ENCODE data around the gene TSNAX. TPM values are rescaled to one million over a fixed set of nuclear protein-coding genes. Genes with fewer than 3 reads are reported as not detected.
A peak's percentile ranks its signal among the peaks of the same experiment; 100 is the strongest.

TSNAX gene
- polyA plus RNA-seq, 1 of the 3 experiments (the other 2 are of a cell fraction): 15.7 TPM

GRCh38 chr1:231527586-231528171 is 790 bp upstream of the TSNAX start:
- no peaks in the 10 kb centered on the region for H3K27me3 ChIP-seq (ENCODE audit: insufficient read depth)
- H2AFZ ChIP-seq (ENCODE audit: low read depth): peak overlapping the region; percentile 96
- peaks cover 5 to 16% of the 10 kb centered on the region in 2 experiments for H3K36me3 ChIP-seq (replicated peaks in 1 of 2; ENCODE audit: control insufficient read depth in 1 of 2, insufficient read depth in 2 of 2, low read length in 1 of 2)
- no peaks in the 10 kb centered on the region for H3K9me2 ChIP-seq
- ChIA-PET POLR2A (no interaction called here), CTCF (interaction anchor here (0.9 to 1.0 kb wide), 2 partner anchors 45 to 64 kb away, joined by 3 read pairs; no protein-coding TSS in a partner anchor)
- peak overlapping the region; percentile 80 for H3K4me2 ChIP-seq
- no peaks in the 10 kb centered on the region for H3K9me3 ChIP-seq
- no peaks in the 10 kb centered on the region for H4K20me1 ChIP-seq (ENCODE audit: insufficient read depth)
- peaks cover 40% of the 10 kb centered on the region for H3K79me2 ChIP-seq (ENCODE audit: insufficient read depth)
- TF ChIP-seq USF2 (IDR thresholded peaks at IDR 0.05; ENCODE audit: borderline replicate concordance, low read depth, low read length) (no peak), SMC3 (IDR thresholded peaks at IDR 0.05; ENCODE audit: low read depth, low read length) (no peak), CHD2 (IDR thresholded peaks at IDR 0.05; ENCODE audit: low read length, partially characterized antibody) (no peak), REST (IDR thresholded peaks at IDR 0.05; ENCODE audit: low read depth, low read length) (no peak), ELF1 (IDR thresholded peaks at IDR 0.05) (no peak), EP300 (IDR thresholded peaks at IDR 0.05; ENCODE audit: borderline replicate concordance in 1 of 2, low read depth in 1 of 2, low read length in 1 of 2) (no peak), JUND (IDR thresholded peaks at IDR 0.05) (no peak), RFX5 (IDR thresholded peaks at IDR 0.05; ENCODE audit: low read length) (no peak), TAF1 (IDR thresholded peaks at IDR 0.05; ENCODE audit: borderline replicate concordance, low read depth, low read length) (no peak), USF1 (IDR thresholded peaks at IDR 0.05; ENCODE audit: borderline replicate concordance, low read depth) (no peak), TCF12 (IDR thresholded peaks at IDR 0.05) (no peak)
- H3K4me1 ChIP-seq (ENCODE audit: control insufficient read depth in 1 of 2, insufficient read depth in 2 of 2, low read depth in 1 of 2, low read length in 1 of 2): peaks cover 0 to 14% of the 10 kb centered on the region in 2 experiments; a peak in 3 of 4 replicates
- 47% methylated on average over 15 of the region's 15 CpGs for WGBS (ENCODE audit: low lambda C conversion rate)
- no peak for DNase-seq
- peaks cover 6% of the 10 kb centered on the region for H3F3A ChIP-seq (replicated peaks; ENCODE audit: insufficient read depth)
- H3K4me3 ChIP-seq (ENCODE audit: low read depth in 2 of 2, low read length in 1 of 2): peak overlapping the region; percentile 80
- H3K9ac ChIP-seq: peak overlapping the region; percentile 92
- H3K27ac ChIP-seq (ENCODE audit: low read depth in 2 of 2, low read length in 1 of 2): peak overlapping the region; percentile 90 to 97; a peak in 3 of 4 replicates

- no peak overlapping the region for H3K27ac ChIP-seq (ENCODE audit: low read depth in 2 of 2, low read length in 1 of 2)
- no peak overlapping the region for H3K4me2 ChIP-seq
- H3K9ac ChIP-seq: no peak overlapping the region
- H4K20me1 ChIP-seq (ENCODE audit: insufficient read depth): no peaks in the 10 kb centered on the region
- no peak for DNase-seq
- no peaks in the 10 kb centered on the region for H3K9me3 ChIP-seq
- H3K79me2 ChIP-seq (ENCODE audit: insufficient read depth): peaks cover 92% of the 10 kb centered on the region
- no peaks in the 10 kb centered on the region for H3K27me3 ChIP-seq (ENCODE audit: insufficient read depth)
- H3K9me2 ChIP-seq: no peaks in the 10 kb centered on the region
- ChIA-PET POLR2A (no interaction called here), CTCF (no interaction called here)
- 97% methylated on average over 7 of the region's 7 CpGs for WGBS (ENCODE audit: low lambda C conversion rate)
- no peak overlapping the region for H2AFZ ChIP-seq (ENCODE audit: low read depth)
- peaks cover 19% of the 10 kb centered on the region for H3F3A ChIP-seq (replicated peaks; ENCODE audit: insufficient read depth)
- peaks cover 42 to 64% of the 10 kb centered on the region in 2 experiments for H3K36me3 ChIP-seq (replicated peaks in 1 of 2; ENCODE audit: control insufficient read depth in 1 of 2, insufficient read depth in 2 of 2, low read length in 1 of 2)
- H3K4me1 ChIP-seq (ENCODE audit: control insufficient read depth in 1 of 2, insufficient read depth in 2 of 2, low read depth in 1 of 2, low read length in 1 of 2): peaks cover 0 to 8% of the 10 kb centered on the region in 2 experiments; a peak in 3 of 4 replicates
- H3K4me3 ChIP-seq (ENCODE audit: low read depth in 2 of 2, low read length in 1 of 2): no peak overlapping the region
- no peak for TF ChIP-seq ELF1 (IDR thresholded peaks at IDR 0.05)
- TF ChIP-seq PBX3 (IDR thresholded peaks at IDR 0.05): no peak
- no peak for TF ChIP-seq POLR2AphosphoS5 (IDR thresholded peaks at IDR 0.05; ENCODE audit: low read depth, low read length)
- no peak for TF ChIP-seq CHD2 (IDR thresholded peaks at IDR 0.05; ENCODE audit: low read length, partially characterized antibody)
- no peak for TF ChIP-seq GABPA (IDR thresholded peaks at IDR 0.05; ENCODE audit: low read depth)
- no peak for TF ChIP-seq IRF3 (IDR thresholded peaks at IDR 0.05; ENCODE audit: low read depth, low read length)
- TF ChIP-seq TCF12 (IDR thresholded peaks at IDR 0.05): no peak
- no peak for TF ChIP-seq MEF2A (IDR thresholded peaks at IDR 0.05; ENCODE audit: borderline replicate concordance, low read depth)
- TF ChIP-seq TAF1 (IDR thresholded peaks at IDR 0.05; ENCODE audit: borderline replicate concordance, low read depth, low read length): no peak
- TF ChIP-seq YY1 (IDR thresholded peaks at IDR 0.05; ENCODE audit: low read depth): no peak
- TF ChIP-seq RAD21 (IDR thresholded peaks at IDR 0.05; ENCODE audit: low read length): no peak
- TF ChIP-seq FOSL2 (IDR thresholded peaks at IDR 0.05; ENCODE audit: borderline replicate concordance, low read depth): no peak
- no peak for TF ChIP-seq MXI1 (IDR thresholded peaks at IDR 0.05; ENCODE audit: low read depth, low read length)
- no peak for TF ChIP-seq FOXJ3 (CRISPR knock-in tag; IDR thresholded peaks at IDR 0.05)
These were observed 4.8 kb downstream of the TSNAX start for GRCh38 chr1:231533240-231533639.
